HepG2 (cell line): ENCODE results near the gene DYSF.

Experiments used
- CTCF ChIP-seq: sonication (generic); formaldehyde crosslinking; IDR thresholded peaks from 2 replicates; pipeline ENCODE4 v1.5.0; 2020; ENCODE audit warnings: mild to moderate bottlenecking, missing genetic modification reagents, moderate library complexity
- FOXJ3 ChIP-seq: sonication (generic); formaldehyde crosslinking; IDR thresholded peaks from 2 replicates; pipeline ENCODE4 v1.4.0; 2020; ENCODE audit warnings: missing genetic modification reagents, mild to moderate bottlenecking, borderline replicate concordance
- HDAC6 ChIP-seq: fragments of 200-600 bp; sonication (generic); IDR thresholded peaks from 2 replicates; pipeline ENCODE4 v1.7.0; 2017; ENCODE audit warnings: mild to moderate bottlenecking, antibody characterized with exemption, low read length, low read depth
- HOXA7 ChIP-seq: sonication (generic); formaldehyde crosslinking; IDR thresholded peaks from 2 replicates; pipeline ENCODE4 v1.8.1; 2022; ENCODE audit warnings: mild to moderate bottlenecking, missing genetic modification reagents, moderate library complexity
- SMC3 ChIP-seq: IDR thresholded peaks from 2 replicates; pipeline ENCODE4 v1.6.1; 2011; ENCODE audit warnings: low read length, improper control_type of control experiment
- ZNF274 ChIP-seq: sonication (generic); formaldehyde crosslinking; IDR thresholded peaks from 2 replicates; pipeline ENCODE4 v1.5.1; 2020; ENCODE audit warnings: mild to moderate bottlenecking, missing genetic modification reagents
- ZNF7 ChIP-seq: IDR thresholded peaks from 2 replicates; pipeline ENCODE4 v1.6.1; 2016; ENCODE audit warnings: missing biosample characterization, missing genetic modification reagents

- no peak for TF ChIP-seq ZNF7 (CRISPR knock-in tag)
- TF ChIP-seq SMC3, result no peak
- TF ChIP-seq CTCF, result no peak
- no peak for TF ChIP-seq HDAC6
- no peak for TF ChIP-seq FOXJ3
- no peak for TF ChIP-seq ZNF274 (CRISPR knock-in tag)
- no peak for TF ChIP-seq HOXA7 (CRISPR knock-in tag)
Measured at GRCh38 chr2:71506222-71507153, 53.1 kb downstream of the DYSF start.
